ENCODE measurements around the gene STK38. TPM values are rescaled to one million over a fixed set of nuclear protein-coding genes. Genes with fewer than 3 reads are reported as not detected.

The STK38 gene
- total RNA-seq, 1 donor from 2014 or later = 50.1 TPM

DNA sequence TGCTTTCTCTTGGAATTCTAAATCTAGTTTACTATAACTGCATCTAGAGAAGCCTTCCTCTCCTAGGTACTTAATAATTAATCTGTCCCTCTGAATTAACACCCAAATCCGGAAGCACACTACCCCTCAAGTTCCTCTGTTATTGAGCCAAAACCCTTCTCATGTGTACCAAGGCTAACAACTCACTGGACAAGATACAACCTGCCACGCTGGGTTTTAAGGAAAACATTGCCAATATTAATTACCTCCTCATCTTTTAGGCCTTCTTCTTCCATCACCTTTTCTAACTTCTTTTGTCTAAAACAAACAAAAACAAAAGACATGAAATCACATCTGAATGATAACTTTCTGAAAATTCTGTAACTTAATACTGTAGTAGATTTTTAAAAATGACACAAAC is 21.9 kb downstream of the STK38 start:
- TF ChIP-seq, protein P1, sequence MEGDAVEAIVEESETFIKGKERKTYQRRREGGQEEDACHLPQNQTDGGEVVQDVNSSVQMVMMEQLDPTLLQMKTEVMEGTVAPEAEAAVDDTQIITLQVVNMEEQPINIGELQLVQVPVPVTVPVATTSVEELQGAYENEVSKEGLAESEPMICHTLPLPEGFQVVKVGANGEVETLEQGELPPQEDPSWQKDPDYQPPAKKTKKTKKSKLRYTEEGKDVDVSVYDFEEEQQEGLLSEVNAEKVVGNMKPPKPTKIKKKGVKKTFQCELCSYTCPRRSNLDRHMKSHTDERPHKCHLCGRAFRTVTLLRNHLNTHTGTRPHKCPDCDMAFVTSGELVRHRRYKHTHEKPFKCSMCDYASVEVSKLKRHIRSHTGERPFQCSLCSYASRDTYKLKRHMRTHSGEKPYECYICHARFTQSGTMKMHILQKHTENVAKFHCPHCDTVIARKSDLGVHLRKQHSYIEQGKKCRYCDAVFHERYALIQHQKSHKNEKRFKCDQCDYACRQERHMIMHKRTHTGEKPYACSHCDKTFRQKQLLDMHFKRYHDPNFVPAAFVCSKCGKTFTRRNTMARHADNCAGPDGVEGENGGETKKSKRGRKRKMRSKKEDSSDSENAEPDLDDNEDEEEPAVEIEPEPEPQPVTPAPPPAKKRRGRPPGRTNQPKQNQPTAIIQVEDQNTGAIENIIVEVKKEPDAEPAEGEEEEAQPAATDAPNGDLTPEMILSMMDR (conservative IDR thresholded peaks at IDR 0.05) = no peak
- peaks cover 41% of the 10 kb centered on the region for H3K36me3 Mint-ChIP-seq
- no peaks in the 10 kb centered on the region for H3K9me3 Mint-ChIP-seq
- peaks cover 5% of the 10 kb centered on the region for H3K4me1 Mint-ChIP-seq (ENCODE audit: unreplicated experiment)
- no peak overlapping the region for H3K4me3 Mint-ChIP-seq
- H3K27me3 Mint-ChIP-seq = no peaks in the 10 kb centered on the region
- no peak overlapping the region for H3K27ac Mint-ChIP-seq
- no peak for DNase-seq (ENCODE audit: extremely low spot score, unreplicated experiment)

DNA sequence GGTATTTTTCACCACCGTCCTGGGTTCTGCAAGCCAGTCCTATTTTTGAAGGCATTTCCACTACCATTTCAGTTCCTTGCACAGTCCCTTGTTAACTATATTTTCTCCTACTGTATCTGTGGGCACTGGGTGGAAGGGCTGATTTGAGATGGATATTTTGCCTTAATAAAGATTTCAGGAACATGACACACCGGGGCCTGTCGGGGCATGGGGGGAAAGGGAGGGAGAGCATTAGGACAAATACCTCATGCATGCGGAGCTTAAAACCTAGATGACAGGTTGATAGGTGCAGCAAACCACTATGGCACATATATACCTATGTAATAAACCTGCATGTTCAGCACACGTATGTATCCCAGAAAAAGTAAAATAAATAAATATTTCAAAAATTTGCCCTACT is 22.4 kb downstream of the STK38 start:
- Mint-ChIP-seq H3K4me1 (ENCODE audit: unreplicated experiment) (peaks cover 5% of the 10 kb centered on the region), H3K4me3 (no peak overlapping the region), H3K27ac (no peak overlapping the region), H3K27me3 (no peaks in the 10 kb centered on the region), H3K9me3 (no peaks in the 10 kb centered on the region), H3K36me3 (peaks cover 44% of the 10 kb centered on the region)
- TF ChIP-seq, protein P1 (conservative IDR thresholded peaks at IDR 0.05) = no peak
- DNase-seq (ENCODE audit: extremely low spot score, unreplicated experiment) = no peak

- Mint-ChIP-seq H3K4me1 (ENCODE audit: unreplicated experiment) (peaks cover 5% of the 10 kb centered on the region), H3K27me3 (no peaks in the 10 kb centered on the region), H3K36me3 (peaks cover 45% of the 10 kb centered on the region), H3K4me3 (no peak overlapping the region), H3K9me3 (no peaks in the 10 kb centered on the region), H3K27ac (no peak overlapping the region)
- TF ChIP-seq, protein P1 (conservative IDR thresholded peaks at IDR 0.05) = no peak
- no peak for DNase-seq (ENCODE audit: extremely low spot score, unreplicated experiment)
Observed at GRCh38 chr6:36523936-36524499, 23.3 kb downstream of the STK38 start.

DNA sequence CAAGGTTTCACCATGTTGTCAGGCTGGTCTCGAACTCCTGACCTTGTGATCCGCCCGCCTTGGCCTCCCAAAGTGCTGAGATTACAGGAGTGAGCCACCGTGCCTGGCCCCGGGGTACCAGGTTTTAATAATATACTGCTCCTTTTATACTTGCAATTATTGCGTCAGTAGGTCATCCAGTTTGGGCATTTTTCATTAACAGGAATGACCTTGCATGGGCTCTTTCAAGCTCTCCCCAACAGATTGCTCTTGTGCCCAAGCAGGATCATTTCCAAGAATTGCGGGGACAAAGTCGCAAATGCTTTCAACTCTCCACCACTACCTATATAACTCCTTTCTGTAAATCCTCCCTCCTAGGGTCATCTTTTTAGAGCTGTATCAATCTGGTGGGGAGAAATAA is 23.8 kb downstream of the STK38 start:
- H3K36me3 Mint-ChIP-seq = peaks cover 50% of the 10 kb centered on the region

GRCh38 chr6:36519352-36519751 is 27.9 kb downstream of the STK38 start:
- TF ChIP-seq, protein P1 (conservative IDR thresholded peaks at IDR 0.05) = no peak
- H3K36me3 Mint-ChIP-seq = peaks cover 37% of the 10 kb centered on the region
- H3K27ac Mint-ChIP-seq = no peak overlapping the region
- no peak overlapping the region for H3K4me3 Mint-ChIP-seq
- no peaks in the 10 kb centered on the region for H3K4me1 Mint-ChIP-seq (ENCODE audit: unreplicated experiment)
- no peak for DNase-seq (ENCODE audit: extremely low spot score, unreplicated experiment)
- H3K9me3 Mint-ChIP-seq = no peaks in the 10 kb centered on the region
- no peaks in the 10 kb centered on the region for H3K27me3 Mint-ChIP-seq

More for the DNA sequence above, 23.8 kb downstream of the STK38 start:
- H3K27me3 Mint-ChIP-seq = no peaks in the 10 kb centered on the region
- no peak overlapping the region for H3K27ac Mint-ChIP-seq
- TF ChIP-seq, protein P1 (conservative IDR thresholded peaks at IDR 0.05) = no peak
- DNase-seq (ENCODE audit: extremely low spot score, unreplicated experiment) = no peak
- H3K9me3 Mint-ChIP-seq = no peaks in the 10 kb centered on the region
- peaks cover 5% of the 10 kb centered on the region for H3K4me1 Mint-ChIP-seq (ENCODE audit: unreplicated experiment)
- H3K4me3 Mint-ChIP-seq = no peak overlapping the region

DNA sequence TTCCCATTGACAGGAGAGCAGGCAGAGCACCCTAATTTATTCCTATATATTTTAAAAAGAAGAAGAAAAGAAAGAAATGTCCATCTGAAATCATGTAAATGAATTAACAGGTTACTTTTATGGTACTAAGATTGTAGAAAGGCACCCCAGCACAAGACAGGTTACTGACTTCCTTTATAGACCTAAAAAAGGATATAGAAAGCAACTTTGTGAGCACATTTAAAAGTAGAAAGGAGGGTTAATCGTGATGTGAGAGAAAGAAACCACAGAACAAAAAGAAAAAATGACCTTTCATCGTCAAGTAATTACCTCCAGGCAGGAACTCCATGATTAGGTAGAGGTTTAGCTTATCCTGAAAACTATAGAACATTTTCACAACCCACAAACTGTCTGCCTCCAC is 29.9 kb downstream of the STK38 start:
- H3K27ac Mint-ChIP-seq = no peak overlapping the region
- H3K4me1 Mint-ChIP-seq (ENCODE audit: unreplicated experiment) = no peaks in the 10 kb centered on the region
- H3K4me3 Mint-ChIP-seq = no peak overlapping the region
- no peaks in the 10 kb centered on the region for H3K27me3 Mint-ChIP-seq
- peaks cover 23% of the 10 kb centered on the region for H3K36me3 Mint-ChIP-seq
- no peak for DNase-seq (ENCODE audit: extremely low spot score, unreplicated experiment)
- no peaks in the 10 kb centered on the region for H3K9me3 Mint-ChIP-seq
- TF ChIP-seq, protein P1 (conservative IDR thresholded peaks at IDR 0.05) = no peak
